Thoracic aorta (tissue), 2 donors: ENCODE data around the gene CBLB. TPM values are rescaled to one million over a fixed set of nuclear protein-coding genes. Genes with fewer than 3 reads are reported as not detected.

ENCODE experiments used
- ATAC-seq: fragments of 150-250 bp; one replicate; pipeline ENCODE4 v1.8.0; 2017; ENCODE audit warnings: low read depth; ENCODE audit not compliant: insufficient number of reproducible peaks, low FRiP score
- DNase-seq: peaks from one replicate; pipeline ENCODE4 v3.0.0-alpha.2; 2020; ENCODE audit warnings: low spot score
- H3K27ac ChIP-seq, 2 donors: fragments of 200-600 bp; sonication (generic); 1 replicate in 1 of 2; 2 replicates in 1 of 2; pipeline ENCODE4 v1.5.1; 2016; ENCODE audit warnings: mild to moderate bottlenecking in 2 of 2, moderate library complexity in 2 of 2
- H3K27me3 ChIP-seq: fragments of 200-600 bp; sonication (generic); replicated peaks from 2 replicates; pipeline ENCODE4 v1.6.0; 2016; ENCODE audit warnings: mild to moderate bottlenecking; ENCODE audit not compliant: insufficient read depth
- H3K36me3 ChIP-seq: fragments of 200-600 bp; sonication (generic); one replicate; pipeline ENCODE4 v1.5.1; 2016
- H3K4me1 ChIP-seq, 2 donors: fragments of 200-600 bp; sonication (generic); 1 replicate in 1 of 2; 2 replicates in 1 of 2; pipeline versions ENCODE4 v1.5.1 to v1.6.0; 2016; ENCODE audit warnings: low read depth in 2 of 2, mild to moderate bottlenecking in 1 of 2; ENCODE audit not compliant: control insufficient read depth in 1 of 2
- H3K4me3 ChIP-seq: fragments of 200-600 bp; sonication (generic); 2 replicates; pipeline ENCODE4 v1.5.1; 2016; ENCODE audit warnings: mild to moderate bottlenecking
- H3K9me3 ChIP-seq: fragments of 200-600 bp; sonication (generic); 2 replicates; pipeline ENCODE4 v1.5.1; 2016
- CTCF ChIP-seq: fragments of 200-600 bp; sonication (generic); IDR thresholded peaks from one replicate; pipeline ENCODE4 v1.5.1; 2019; ENCODE audit warnings: antibody characterized with exemption
- total RNA-seq, 2 donors: library from RNA; depleted of rRNA; stranded (reverse); fragments of >200 nt; gene quantifications; one replicate each; pipeline versions ENCODE4 v1.1.0 to v1.2.3, GENCODE V29; 2016

Gene CBLB
- total RNA-seq, 2 donors from 2014 or later: 51.0 to 145 TPM

- Histone ChIP-seq H3K27me3 (no peaks in the 10 kb centered on the region), H3K27ac (no peak overlapping the region), H3K4me1 (peaks cover 0 to 3% of the 10 kb centered on the region in 2 donors), H3K4me3 (no peak overlapping the region), H3K9me3 (no peaks in the 10 kb centered on the region), H3K36me3 (no peaks in the 10 kb centered on the region)
- ATAC-seq: no peak
- DNase-seq: no peak
- no peak for TF ChIP-seq CTCF
Measured at GRCh38 chr3:105780107-105780506, 88.7 kb downstream of the CBLB start.

GRCh38 chr3:105775368-105775767 lies 93.4 kb downstream of the CBLB start:
- no peak for ATAC-seq
- Histone ChIP-seq H3K4me1 (peaks cover 0 to 10% of the 10 kb centered on the region in 2 donors), H3K27ac (no peak overlapping the region), H3K9me3 (no peaks in the 10 kb centered on the region), H3K4me3 (no peak overlapping the region), H3K36me3 (no peaks in the 10 kb centered on the region), H3K27me3 (no peaks in the 10 kb centered on the region)
- no peak for DNase-seq
- TF ChIP-seq CTCF: no peak

DNA sequence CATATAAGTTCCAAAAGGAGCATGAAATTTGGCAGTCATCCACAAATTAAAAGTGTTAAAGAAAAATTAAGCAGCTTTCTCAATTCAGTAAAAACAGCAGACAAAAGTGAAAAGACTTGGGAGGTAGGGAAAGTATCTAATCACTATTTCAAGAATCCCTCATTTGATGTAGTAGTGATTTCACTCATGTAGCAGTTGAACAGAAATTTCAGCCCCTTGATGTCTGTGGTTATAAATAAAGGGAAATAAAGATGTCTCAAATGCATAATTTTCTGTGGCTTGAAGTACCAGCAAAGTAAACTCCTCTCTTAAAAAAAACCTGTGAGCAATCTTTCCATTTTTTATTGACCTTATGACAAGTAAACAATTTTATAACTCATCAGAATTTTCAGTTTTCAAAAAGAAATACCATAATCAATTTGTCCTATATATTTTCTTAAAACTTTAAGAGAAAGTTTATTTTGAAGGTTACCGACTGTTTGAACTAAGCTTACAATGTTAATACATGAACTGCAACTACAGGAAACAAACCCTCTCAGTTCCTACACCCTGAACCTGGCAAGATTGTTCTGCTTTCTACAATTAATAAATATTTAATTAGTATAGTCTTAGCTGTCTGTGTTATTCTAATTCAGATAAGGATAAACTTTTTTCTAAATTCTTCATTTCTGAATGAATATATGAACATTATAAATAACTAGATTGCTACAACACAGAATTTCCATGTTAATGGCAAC lies 94.2 kb downstream of the CBLB start:
- Histone ChIP-seq H3K4me3 (no peak overlapping the region), H3K27me3 (no peaks in the 10 kb centered on the region), H3K4me1 (peaks cover 0 to 8% of the 10 kb centered on the region in 2 donors), H3K36me3 (no peaks in the 10 kb centered on the region), H3K9me3 (no peaks in the 10 kb centered on the region), H3K27ac (no peak overlapping the region)
- DNase-seq: no peak
- no peak for TF ChIP-seq CTCF
- no peak for ATAC-seq

DNA sequence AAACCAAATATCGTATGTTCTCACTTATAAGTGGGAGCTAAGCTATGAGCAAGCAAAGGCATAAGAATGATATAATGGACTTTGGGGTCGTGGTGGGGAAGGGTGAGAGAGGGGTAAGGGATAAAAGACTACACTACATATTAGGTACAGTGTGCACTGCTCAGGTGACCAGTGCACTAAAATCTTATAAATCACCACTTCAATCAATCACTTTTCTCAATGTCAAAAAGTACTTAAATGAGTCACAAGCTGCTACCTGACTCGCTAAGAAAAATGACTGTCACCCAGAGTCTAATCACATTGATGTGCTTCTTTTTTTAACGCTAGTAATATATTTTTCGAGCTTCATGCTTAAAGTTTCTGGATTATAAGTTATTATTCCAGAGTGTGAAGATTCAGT lies 95.5 kb downstream of the CBLB start:
- no peaks in the 10 kb centered on the region for H3K36me3 ChIP-seq
- peaks cover 0 to 8% of the 10 kb centered on the region in 2 donors for H3K4me1 ChIP-seq
- DNase-seq: no peak
- H3K4me3 ChIP-seq: no peak overlapping the region
- ATAC-seq: no peak
- H3K27me3 ChIP-seq: no peaks in the 10 kb centered on the region
- H3K27ac ChIP-seq: no peak overlapping the region
- TF ChIP-seq CTCF: no peak
- H3K9me3 ChIP-seq: no peaks in the 10 kb centered on the region

DNA sequence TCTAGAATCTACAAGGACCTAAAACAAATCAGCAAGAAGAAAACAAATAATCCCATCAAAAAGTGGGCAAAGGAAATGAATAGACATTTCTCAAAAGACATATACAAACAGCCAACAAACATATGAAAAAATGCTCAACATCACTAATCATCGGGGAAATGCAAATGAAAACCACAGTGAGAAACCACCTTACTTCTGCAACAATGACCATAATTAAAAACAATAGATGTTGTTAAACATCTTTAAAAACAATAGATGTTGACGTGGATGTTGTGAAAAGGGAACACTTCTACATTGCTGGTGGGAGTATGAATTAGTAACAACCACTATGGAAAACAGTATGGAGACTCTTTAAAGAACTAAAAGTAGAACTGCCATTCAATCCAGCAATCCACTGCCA lies 96.2 kb downstream of the CBLB start:
- ATAC-seq (no peak), DNase-seq (no peak)
- no peaks in the 10 kb centered on the region for H3K36me3 ChIP-seq
- H3K27me3 ChIP-seq: no peaks in the 10 kb centered on the region
- H3K4me1 ChIP-seq: peaks cover 0 to 8% of the 10 kb centered on the region in 2 donors
- no peak overlapping the region for H3K27ac ChIP-seq
- no peak overlapping the region for H3K4me3 ChIP-seq
- TF ChIP-seq CTCF: no peak
- no peaks in the 10 kb centered on the region for H3K9me3 ChIP-seq
